HG03039 (cell line): Measurements from ENCODE around the gene SIRT3.
"Not testable (repeated sequence)": the region's sequence is repeated elsewhere in the genome, so short reads cannot be mapped to it uniquely, and the experiment has no call there.

Experiments
- ATAC-seq: cut with Tn5 transposase; IDR thresholded peaks from one replicate; pipeline ENCODE4 v1.9.1; 2021; ENCODE audit warnings: mild to moderate bottlenecking, moderate library complexity; ENCODE audit not compliant: unreplicated experiment

SIRT3 gene

DNA sequence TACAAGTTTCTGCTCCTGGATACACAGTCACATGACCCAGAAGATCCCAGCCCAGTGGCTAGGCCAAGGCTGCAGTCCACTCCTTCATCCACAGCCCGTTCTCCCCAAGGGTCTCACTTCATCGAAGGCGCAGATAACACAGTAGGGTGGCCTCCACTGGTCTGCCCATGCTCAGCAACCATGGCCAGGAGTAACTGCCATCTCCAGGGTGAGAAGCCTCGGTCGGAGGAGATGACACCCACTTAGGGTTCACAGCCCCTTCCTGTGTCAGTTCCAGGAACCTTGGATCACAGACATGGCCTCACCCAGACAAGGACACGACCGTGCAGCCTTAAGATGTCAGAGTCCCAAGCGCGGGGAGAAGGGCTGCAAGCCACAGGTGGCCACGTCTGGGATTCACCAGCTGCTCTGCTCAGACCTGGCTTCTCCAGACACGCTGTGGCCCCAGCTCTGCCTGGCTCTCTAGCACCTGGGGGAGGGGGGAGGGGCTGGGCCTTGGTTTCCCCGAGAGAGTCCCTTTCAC, 31.5 kb downstream of the SIRT3 start:
- ATAC-seq: no peak

GRCh38 chr11:203945-204586, 32.1 kb downstream of the SIRT3 start:
- no peak for ATAC-seq

DNA sequence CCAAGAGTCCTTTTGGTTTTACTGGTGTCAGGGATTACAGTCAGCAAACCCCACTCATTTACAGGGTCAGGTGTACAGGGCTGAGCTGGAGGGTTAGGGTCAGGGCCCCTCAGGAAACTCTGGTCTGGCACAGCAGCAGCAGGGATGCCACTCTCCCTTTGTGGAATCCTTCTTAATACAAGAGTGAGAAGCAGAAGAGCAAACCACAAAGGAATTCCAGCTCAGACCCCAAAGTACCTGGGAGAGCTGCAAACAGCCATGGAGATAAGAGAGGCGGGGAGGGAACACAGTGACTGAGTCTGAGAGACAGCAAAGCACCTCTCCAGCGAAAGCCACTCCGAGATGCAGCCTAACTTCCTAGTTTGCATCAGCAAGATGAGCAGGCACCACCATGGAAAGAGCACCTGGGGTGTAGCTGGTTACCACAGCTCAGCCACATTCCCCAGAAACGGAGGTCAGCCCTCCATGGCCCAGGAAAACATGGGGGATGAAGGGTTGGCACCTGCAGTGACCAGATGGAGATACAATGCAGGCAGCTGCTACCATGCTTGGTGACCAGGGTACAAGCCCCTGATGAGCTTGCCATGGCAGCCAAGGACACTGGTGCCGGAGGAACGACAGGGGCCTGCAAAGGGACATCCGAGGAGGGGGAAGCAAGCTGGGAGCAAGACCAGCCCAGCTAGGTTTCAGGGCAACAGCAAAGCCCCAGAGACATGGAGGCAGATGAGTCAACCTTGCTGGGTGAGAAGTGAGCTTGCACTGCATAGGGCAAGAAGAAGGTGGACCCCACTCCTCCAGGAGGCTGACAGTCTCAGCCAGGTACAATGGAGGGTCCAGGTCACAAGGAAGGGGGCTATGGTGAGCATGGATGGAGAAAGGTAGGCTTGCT, 32.8 kb downstream of the SIRT3 start:
- ATAC-seq: no peak

DNA sequence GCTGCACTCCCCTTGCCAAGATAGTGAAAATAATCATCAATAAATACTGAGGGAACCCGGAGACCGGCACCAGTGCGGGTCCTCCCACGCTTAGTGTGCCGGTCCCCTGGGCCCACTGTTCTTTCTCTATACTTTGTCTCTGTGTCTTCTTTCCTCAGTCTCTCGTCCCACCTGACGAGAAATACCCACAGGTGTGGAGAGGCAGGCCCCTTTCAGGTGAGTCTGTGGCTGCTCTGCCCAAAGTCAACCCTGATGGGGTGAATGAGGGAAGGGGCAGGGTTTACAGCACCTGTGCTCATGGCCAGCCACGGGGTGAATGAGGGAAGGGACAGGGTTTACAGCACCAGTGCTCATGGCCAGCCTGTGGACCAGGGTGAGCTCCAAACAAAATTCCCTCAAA, 33.7 kb downstream of the SIRT3 start:
- no peak for ATAC-seq

GRCh38 chr11:201966-202365, 34.2 kb downstream of the SIRT3 start:
- ATAC-seq: no peak

DNA sequence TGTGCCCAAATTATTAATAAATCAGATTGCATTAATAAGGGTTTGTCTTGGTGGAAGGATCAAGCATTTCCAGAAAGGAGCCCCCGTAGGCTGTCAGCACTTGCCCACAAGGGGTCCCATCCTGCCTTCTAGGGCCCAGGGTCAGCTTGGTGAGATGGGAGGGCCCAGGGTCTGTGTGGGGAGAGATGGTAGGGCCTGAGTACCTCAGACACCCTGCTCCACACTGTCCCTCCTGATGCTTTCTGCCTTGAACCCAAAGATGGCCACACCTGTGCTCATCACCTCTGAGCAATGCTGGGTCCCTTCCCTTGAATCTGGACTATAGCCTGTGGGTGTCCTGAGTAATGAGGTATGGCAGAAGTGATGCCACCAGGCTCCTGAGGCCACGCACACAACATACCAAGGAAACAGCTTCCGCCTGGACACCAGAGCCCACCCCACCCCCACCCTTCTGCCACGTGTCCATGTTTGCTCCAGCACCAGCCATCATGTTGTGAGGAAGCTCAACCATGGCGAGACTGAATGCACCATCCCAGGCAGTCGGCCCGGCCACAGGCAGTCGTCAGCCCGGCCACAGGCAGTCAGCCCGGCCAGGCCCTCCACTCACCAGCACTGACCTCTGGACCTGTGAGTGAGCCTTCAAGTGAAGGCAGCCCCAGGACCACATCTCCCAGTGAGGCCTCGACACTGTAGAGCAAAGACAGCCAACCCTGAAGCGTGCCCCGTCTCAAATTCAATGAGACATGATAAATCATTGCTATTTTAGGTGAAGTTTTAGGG, 35.7 kb downstream of the SIRT3 start:
- ATAC-seq: no peak

- no peak for ATAC-seq
Observed at GRCh38 chr11:199782-200181, 36.4 kb downstream of the SIRT3 start.

GRCh38 chr11:199004-199581, 37.0 kb downstream of the SIRT3 start:
- no peak for ATAC-seq

- ATAC-seq: no peak
Observed at GRCh38 chr11:198236-198806, 37.8 kb downstream of the SIRT3 start.

- no peak for ATAC-seq
Observed at GRCh38 chr11:197741-198235, 38.4 kb downstream of the SIRT3 start.

- no peak for ATAC-seq
Observed at GRCh38 chr11:196786-197731, 39.1 kb downstream of the SIRT3 start.

GRCh38 chr11:193481-193880, 42.7 kb downstream of the SIRT3 start:
- not testable (repeated sequence) for ATAC-seq

DNA sequence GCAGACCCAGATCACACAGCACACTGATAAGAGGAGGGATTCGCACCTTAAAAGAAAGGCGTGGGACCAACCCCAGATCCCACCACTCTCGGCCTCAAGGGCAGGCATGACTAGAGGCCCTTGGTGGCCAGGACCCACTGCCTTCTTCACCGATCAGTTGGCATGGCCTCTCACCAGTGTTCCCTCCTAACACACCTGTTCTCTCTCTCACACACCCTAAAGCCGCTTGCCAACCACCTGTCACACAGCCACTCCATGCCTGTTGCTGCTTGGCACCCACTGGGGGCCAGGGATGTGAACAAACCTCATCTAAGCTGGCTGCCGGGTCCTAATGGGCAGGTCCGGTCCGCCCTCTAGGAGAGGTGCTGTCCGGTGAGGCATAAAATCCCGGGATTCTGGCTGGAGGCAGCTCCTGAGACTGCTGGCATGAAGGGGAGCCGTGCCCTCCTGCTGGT, 43.4 kb downstream of the SIRT3 start, which contains the start of gene SCGB1C1:
SCGB1C1 (plus strand) TSS at position 405 of the 455 bp plus-strand sequence; CDS start at position 427, 22 bp downstream.
- not testable (repeated sequence) for ATAC-seq

DNA sequence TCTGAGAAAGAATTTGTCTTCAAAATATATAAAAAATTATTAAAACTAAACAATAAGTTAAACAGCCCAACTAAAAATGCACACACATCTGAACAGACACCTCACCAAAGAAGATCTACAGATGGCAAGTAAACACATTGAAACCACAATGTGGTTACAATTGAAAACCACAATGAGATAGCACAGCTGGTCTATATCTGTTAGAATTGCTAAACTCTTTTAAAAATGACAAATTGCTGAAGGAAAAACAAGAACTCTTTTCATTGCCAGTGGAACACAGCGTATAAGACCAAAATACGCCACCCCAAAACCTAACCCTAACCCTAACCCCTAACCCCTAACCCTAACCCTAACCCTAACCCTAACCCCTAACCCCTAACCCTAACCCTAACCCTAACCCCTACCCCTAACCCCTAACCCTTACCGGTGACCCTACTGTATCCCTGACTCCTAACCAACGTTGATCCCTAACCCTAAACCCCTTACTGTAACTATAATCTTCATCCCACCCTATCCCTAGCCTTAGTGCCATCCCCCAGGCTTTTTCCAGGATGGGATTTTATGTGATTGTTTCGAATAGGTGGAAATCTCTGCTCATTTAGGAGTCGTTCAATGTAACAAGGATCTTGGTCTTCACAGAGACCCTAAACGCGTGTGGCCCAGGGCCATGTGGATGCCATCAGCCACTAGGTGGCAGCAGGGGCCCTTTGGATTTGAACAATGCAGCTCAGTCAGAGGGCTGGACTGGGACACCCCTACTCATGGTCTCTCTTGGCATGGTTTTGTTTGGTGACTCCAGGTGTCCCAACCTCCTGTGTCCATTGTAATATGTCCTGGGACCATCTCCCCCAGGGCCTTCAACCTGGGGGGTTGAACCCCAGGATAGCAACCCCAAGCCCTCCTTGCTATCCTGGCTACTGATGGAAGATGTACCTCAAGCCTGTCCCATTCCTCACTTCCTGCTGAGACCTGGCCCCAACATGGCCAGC, 44.4 kb downstream of the SIRT3 start:
- not testable (repeated sequence) for ATAC-seq

GRCh38 chr11:190546-190945, 45.6 kb downstream of the SIRT3 start:
- not testable (repeated sequence) for ATAC-seq

- peak; percentile 72 for ATAC-seq
Observed at GRCh38 chr11:189843-190311, 46.3 kb downstream of the SIRT3 start.

DNA sequence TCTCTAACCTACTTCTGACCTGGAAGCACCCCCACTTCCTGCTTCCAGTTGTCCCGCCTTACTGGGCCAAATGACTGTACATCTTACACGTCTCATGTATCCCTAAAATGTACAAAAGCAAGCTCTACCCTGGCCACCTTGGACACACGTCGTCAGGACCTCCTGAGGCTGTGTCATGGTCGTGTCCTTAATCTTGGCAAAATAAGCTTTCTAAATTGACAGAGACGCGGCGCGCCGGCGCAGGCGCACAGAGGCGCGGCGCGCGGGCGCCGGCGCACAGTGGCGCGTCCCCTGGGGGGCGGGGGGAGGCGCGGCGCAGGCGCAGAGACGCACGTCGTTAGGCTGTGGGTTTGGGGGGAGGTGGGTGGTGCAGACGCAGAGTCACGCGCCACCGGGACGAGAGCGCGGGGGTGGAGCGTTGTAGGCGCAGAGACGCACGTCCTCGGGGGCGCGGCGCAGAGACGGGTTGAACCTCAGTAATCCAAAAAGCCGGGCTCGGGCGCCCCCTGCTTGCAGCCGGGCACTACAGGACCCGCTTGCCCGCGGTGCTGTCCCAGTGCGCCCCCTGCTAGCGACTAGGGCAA, 46.9 kb downstream of the SIRT3 start:
- not testable (repeated sequence) for ATAC-seq
